SK-N-SH (cell line): ENCODE measurements around the gene UBAC2. TPM values are rescaled to one million over a fixed set of nuclear protein-coding genes. Genes with fewer than 3 reads are reported as not detected.

Source experiments
- CTCF ChIA-PET: fragments of 300-600, 350-600 bp; formaldehyde crosslinking; extraction: SDS; loops from one replicate; lab custom pipeline; 2021; lab: Yijun Ruan, JAX
- POLR2A ChIA-PET: fragments of 350-600 bp; sonication (Branson Sonifier 250); formaldehyde crosslinking; extraction: SDS; loops from one replicate; lab custom pipeline; 2020; ENCODE audit warnings: antibody characterized with exemption, inconsistent platforms; lab: Yijun Ruan, JAX
- DNase-seq: peaks from one replicate; pipeline ENCODE4 v3.0.0; 2012
- H2AFZ ChIP-seq: fragments of 200-600 bp; sonication (generic); 2 replicates; pipeline ENCODE4 v1.8.1; 2016; ENCODE audit warnings: antibody characterized with exemption, mild to moderate bottlenecking, low read depth
- H3F3A ChIP-seq: fragments of 200-600 bp; sonication (generic); replicated peaks from 2 replicates; pipeline ENCODE3; 2016; ENCODE audit warnings: antibody characterized with exemption, mild to moderate bottlenecking; ENCODE audit not compliant: insufficient read depth
- H3K27ac ChIP-seq, 2 experiments: fragments of 200-500 bp in 1 of 2; fragments of 200-600 bp in 1 of 2; sonication (Bioruptor generic) in 1 of 2; sonication (generic), shearing (Covaris generic) in 1 of 2; 2 replicates each; pipeline versions ENCODE4 v1.5.1 to v1.6.1; 2014 to 2016; ENCODE audit warnings: low read depth in 2 of 2, inconsistent platforms in 1 of 2, low read length in 1 of 2, mild to moderate bottlenecking in 1 of 2, mixed read lengths in 1 of 2
- H3K27me3 ChIP-seq: fragments of 200-600 bp; sonication (generic), shearing (Covaris generic); 2 replicates; pipeline ENCODE4 v1.6.1; 2016; ENCODE audit warnings: mixed run types; ENCODE audit not compliant: insufficient read depth
- H3K36me3 ChIP-seq, 2 experiments: fragments of 200-500 bp in 1 of 2; fragments of 200-600 bp in 1 of 2; sonication (Bioruptor generic) in 1 of 2; sonication (generic) in 1 of 2; replicated peaks in 1 of 2; 2 replicates each; pipeline versions ENCODE3 to v1.5.1; 2014 to 2016; ENCODE audit warnings: low read length in 1 of 2, mild to moderate bottlenecking in 1 of 2; ENCODE audit not compliant: insufficient read depth in 2 of 2, control insufficient read depth in 1 of 2
- H3K4me1 ChIP-seq, 2 experiments: fragments of 200-500 bp in 1 of 2; fragments of 200-600 bp in 1 of 2; sonication (Bioruptor generic) in 1 of 2; sonication (generic), shearing (Covaris generic) in 1 of 2; 2 replicates each; pipeline versions ENCODE4 v1.5.1 to v1.6.1; 2014 to 2016; ENCODE audit warnings: low read depth in 1 of 2, low read length in 1 of 2, mixed run types in 1 of 2; ENCODE audit not compliant: insufficient read depth in 2 of 2, control insufficient read depth in 1 of 2
- H3K4me2 ChIP-seq: fragments of 200-600 bp; sonication (generic), shearing (Covaris generic); 2 replicates; pipeline ENCODE4 v1.6.1; 2017; ENCODE audit warnings: mixed run types
- H3K4me3 ChIP-seq, 2 experiments: fragments of 200-500 bp in 1 of 2; fragments of 200-600 bp in 1 of 2; sonication (Bioruptor generic) in 1 of 2; sonication (generic), shearing (Covaris generic) in 1 of 2; 2 replicates each; pipeline versions ENCODE4 v1.5.1 to v1.8.1; 2014 to 2016; ENCODE audit warnings: low read depth in 2 of 2, inconsistent platforms in 1 of 2, low read length in 1 of 2, mild to moderate bottlenecking in 1 of 2, mixed read lengths in 1 of 2, moderate library complexity in 1 of 2
- H3K79me2 ChIP-seq: fragments of 200-600 bp; sonication (generic); 2 replicates; pipeline ENCODE4 v1.8.1; 2017; ENCODE audit warnings: mild to moderate bottlenecking; ENCODE audit not compliant: insufficient read depth
- H3K9ac ChIP-seq: fragments of 200-600 bp; sonication (generic); 2 replicates; pipeline ENCODE4 v1.6.1; 2017; ENCODE audit warnings: mixed run types
- H3K9me2 ChIP-seq: fragments of 200-600 bp; sonication (generic); 2 replicates; pipeline ENCODE4 v1.6.1; 2017; ENCODE audit warnings: mixed run types
- H3K9me3 ChIP-seq: fragments of 200-600 bp; sonication (generic); 2 replicates; pipeline ENCODE4 v1.6.1; 2017; ENCODE audit warnings: mixed run types, mild to moderate bottlenecking, moderate library complexity
- H4K20me1 ChIP-seq: fragments of 200-600 bp; sonication (generic); 2 replicates; pipeline ENCODE4 v1.6.1; 2017; ENCODE audit warnings: mild to moderate bottlenecking, mixed run types; ENCODE audit not compliant: insufficient read depth
- EP300 ChIP-seq, 2 experiments: IDR thresholded peaks; 2 replicates each; pipeline versions ENCODE4 v1.4.0 to v1.6.1; 2012; ENCODE audit warnings: borderline replicate concordance in 1 of 2, low read depth in 1 of 2, low read length in 1 of 2
- GATA2 ChIP-seq: sonication (generic); formaldehyde crosslinking; IDR thresholded peaks from 2 replicates; pipeline ENCODE4 v1.5.0; 2020; ENCODE audit warnings: mild to moderate bottlenecking, missing genetic modification reagents
- RFX5 ChIP-seq: IDR thresholded peaks from 2 replicates; pipeline ENCODE4 v1.6.1; 2012; ENCODE audit warnings: mild to moderate bottlenecking, improper control_type of control experiment, low read length
- RXRA ChIP-seq: IDR thresholded peaks from 2 replicates; pipeline ENCODE4 v1.4.0; 2012; ENCODE audit warnings: low read depth, mild to moderate bottlenecking, borderline replicate concordance
- TAF1 ChIP-seq: IDR thresholded peaks from 2 replicates; pipeline ENCODE4 v1.6.1; 2012; ENCODE audit warnings: low read depth, mild to moderate bottlenecking, low read length, moderate library complexity, borderline replicate concordance
- WGBS: methylation state at CpG from one replicate; pipeline ENCODE4 v1.1.6; 2017; ENCODE audit warnings: low lambda C conversion rate; 5-methylcytosine and 5-hydroxymethylcytosine counted together
- polyA plus RNA-seq, 3 experiments: library from polyadenylated mRNA; depleted of rRNA; stranded (reverse); fragments of >200 nt; gene quantifications; 2 replicates each; pipeline ENCODE4 v1.2.3, GENCODE V29; 2012
- TF ChIP-seq, protein P1 (sequence below): IDR thresholded peaks from 2 replicates; pipeline ENCODE4; 2012
- TF ChIP-seq, protein P2 (sequence below): fragments of 200-600 bp; sonication (generic); IDR thresholded peaks from 2 replicates; pipeline ENCODE4 v1.6.1; 2017; ENCODE audit warnings: antibody characterized with exemption, mild to moderate bottlenecking, moderate library complexity
- TF ChIP-seq, protein P3 (sequence below): fragments of 150-350 bp; IDR thresholded peaks from 2 replicates; pipeline ENCODE4 v1.6.1; 2016; ENCODE audit warnings: mild to moderate bottlenecking, low read depth, low read length
- TF ChIP-seq, protein P4 (sequence below): IDR thresholded peaks from 2 replicates; pipeline ENCODE4 v1.6.1; 2012; ENCODE audit warnings: mild to moderate bottlenecking, low read depth, low read length, moderate library complexity

The UBAC2 gene
- polyA plus RNA-seq, 1 of the 3 experiments (the other 2 are of a cell fraction), result 79.0 TPM

DNA sequence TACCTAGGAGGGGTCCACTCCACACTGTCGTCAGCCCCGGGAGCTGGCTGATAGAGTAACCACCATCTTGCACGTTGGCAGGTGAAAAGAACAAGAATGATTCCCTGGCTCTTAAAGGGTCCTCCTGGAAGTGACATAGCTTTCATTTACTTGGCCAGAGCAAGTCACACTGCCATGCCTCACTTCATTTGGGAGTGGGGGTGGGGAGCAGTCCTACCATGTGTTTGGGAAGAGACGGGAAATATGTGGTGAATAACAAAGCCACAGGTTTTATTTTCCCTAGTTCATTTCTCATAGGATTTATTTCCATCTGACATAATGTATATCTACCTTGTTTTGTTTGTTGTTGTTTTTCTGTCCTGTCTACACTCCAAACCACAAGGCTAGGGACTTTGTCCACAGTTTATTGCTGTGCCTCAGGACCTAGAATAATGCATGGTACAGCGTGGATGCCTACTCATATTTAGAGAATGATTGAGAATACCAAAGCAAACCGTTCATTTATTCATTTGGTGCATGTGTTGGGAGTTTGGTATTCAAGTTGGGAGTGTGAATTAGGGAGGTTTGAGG lies 26.8 kb downstream of the UBAC2 start (continued):
- TF ChIP-seq, protein P1, sequence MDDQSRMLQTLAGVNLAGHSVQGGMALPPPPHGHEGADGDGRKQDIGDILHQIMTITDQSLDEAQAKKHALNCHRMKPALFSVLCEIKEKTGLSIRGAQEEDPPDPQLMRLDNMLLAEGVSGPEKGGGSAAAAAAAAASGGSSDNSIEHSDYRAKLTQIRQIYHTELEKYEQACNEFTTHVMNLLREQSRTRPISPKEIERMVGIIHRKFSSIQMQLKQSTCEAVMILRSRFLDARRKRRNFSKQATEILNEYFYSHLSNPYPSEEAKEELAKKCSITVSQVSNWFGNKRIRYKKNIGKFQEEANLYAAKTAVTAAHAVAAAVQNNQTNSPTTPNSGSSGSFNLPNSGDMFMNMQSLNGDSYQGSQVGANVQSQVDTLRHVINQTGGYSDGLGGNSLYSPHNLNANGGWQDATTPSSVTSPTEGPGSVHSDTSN, result no peak
- TF ChIP-seq, protein P2, sequence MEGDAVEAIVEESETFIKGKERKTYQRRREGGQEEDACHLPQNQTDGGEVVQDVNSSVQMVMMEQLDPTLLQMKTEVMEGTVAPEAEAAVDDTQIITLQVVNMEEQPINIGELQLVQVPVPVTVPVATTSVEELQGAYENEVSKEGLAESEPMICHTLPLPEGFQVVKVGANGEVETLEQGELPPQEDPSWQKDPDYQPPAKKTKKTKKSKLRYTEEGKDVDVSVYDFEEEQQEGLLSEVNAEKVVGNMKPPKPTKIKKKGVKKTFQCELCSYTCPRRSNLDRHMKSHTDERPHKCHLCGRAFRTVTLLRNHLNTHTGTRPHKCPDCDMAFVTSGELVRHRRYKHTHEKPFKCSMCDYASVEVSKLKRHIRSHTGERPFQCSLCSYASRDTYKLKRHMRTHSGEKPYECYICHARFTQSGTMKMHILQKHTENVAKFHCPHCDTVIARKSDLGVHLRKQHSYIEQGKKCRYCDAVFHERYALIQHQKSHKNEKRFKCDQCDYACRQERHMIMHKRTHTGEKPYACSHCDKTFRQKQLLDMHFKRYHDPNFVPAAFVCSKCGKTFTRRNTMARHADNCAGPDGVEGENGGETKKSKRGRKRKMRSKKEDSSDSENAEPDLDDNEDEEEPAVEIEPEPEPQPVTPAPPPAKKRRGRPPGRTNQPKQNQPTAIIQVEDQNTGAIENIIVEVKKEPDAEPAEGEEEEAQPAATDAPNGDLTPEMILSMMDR, result no peak
- TF ChIP-seq, all 33 proteins: peak for 0

DNA sequence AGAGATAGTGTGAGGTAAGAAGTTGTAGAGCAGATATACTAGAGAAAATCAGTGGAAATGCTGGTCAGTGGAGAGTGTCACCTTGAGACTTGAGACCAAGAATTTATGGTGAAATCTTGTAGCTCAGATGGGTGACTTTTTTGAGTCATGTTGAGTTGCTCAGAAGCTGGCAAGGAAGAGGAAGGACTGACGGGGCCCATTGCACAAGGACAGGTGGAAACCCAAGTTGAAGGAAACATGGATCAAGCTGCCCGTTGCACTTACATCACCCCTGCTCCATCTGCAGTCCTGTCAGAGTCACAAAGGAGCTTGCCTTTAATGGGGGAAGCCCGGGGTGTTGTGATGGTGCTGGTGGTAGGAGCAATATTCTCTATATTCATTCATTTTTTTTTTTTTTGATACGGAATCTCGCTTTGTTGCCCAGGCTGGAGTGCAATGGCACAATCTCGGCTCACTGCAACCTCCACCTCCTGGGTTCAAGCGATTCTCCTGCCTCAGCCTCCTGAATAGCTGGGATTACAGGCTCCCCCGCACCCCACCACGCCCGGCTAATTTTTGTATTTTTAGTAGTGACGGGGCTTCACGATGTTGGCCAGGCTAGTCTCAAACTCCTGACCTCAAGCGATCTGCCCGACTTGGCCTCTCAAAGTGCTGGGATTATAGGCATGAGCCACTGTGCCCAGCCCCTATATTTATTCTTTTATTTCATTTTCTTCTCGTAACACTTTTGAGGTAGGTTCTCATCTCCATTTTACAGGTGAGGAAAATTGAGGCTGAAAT lies 27.4 kb downstream of the UBAC2 start:
- Histone ChIP-seq H3K79me2 (peaks cover 79% of the 10 kb centered on the region), H3K9me3 (no peaks in the 10 kb centered on the region), H3K4me2 (peak overlapping the region; percentile 66), H3K9me2 (no peaks in the 10 kb centered on the region), H3K9ac (no peak overlapping the region), H3K27me3 (no peaks in the 10 kb centered on the region), H3K27ac (peak overlapping the region in 1 of 2 experiments; percentile 71; a peak in 2 of 4 replicates), H4K20me1 (no peaks in the 10 kb centered on the region; the same call in 1 of the 2 replicates), H3K36me3 (peaks cover 0 to 2% of the 10 kb centered on the region in 2 experiments), H3K4me3 (no peak overlapping the region), H2AFZ (no peak overlapping the region), H3F3A (peaks cover 17% of the 10 kb centered on the region), H3K4me1 (peaks cover 8 to 12% of the 10 kb centered on the region in 2 experiments; a peak in 3 of 4 replicates)
- CTCF ChIA-PET, result interaction anchor here (0.6 kb wide), 1 partner anchor 467 kb away, joined by 3 read pairs; no protein-coding TSS in a partner anchor
- TF ChIP-seq, protein P3, sequence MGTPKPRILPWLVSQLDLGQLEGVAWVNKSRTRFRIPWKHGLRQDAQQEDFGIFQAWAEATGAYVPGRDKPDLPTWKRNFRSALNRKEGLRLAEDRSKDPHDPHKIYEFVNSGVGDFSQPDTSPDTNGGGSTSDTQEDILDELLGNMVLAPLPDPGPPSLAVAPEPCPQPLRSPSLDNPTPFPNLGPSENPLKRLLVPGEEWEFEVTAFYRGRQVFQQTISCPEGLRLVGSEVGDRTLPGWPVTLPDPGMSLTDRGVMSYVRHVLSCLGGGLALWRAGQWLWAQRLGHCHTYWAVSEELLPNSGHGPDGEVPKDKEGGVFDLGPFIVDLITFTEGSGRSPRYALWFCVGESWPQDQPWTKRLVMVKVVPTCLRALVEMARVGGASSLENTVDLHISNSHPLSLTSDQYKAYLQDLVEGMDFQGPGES, result no peak
- TF ChIP-seq, protein P4, sequence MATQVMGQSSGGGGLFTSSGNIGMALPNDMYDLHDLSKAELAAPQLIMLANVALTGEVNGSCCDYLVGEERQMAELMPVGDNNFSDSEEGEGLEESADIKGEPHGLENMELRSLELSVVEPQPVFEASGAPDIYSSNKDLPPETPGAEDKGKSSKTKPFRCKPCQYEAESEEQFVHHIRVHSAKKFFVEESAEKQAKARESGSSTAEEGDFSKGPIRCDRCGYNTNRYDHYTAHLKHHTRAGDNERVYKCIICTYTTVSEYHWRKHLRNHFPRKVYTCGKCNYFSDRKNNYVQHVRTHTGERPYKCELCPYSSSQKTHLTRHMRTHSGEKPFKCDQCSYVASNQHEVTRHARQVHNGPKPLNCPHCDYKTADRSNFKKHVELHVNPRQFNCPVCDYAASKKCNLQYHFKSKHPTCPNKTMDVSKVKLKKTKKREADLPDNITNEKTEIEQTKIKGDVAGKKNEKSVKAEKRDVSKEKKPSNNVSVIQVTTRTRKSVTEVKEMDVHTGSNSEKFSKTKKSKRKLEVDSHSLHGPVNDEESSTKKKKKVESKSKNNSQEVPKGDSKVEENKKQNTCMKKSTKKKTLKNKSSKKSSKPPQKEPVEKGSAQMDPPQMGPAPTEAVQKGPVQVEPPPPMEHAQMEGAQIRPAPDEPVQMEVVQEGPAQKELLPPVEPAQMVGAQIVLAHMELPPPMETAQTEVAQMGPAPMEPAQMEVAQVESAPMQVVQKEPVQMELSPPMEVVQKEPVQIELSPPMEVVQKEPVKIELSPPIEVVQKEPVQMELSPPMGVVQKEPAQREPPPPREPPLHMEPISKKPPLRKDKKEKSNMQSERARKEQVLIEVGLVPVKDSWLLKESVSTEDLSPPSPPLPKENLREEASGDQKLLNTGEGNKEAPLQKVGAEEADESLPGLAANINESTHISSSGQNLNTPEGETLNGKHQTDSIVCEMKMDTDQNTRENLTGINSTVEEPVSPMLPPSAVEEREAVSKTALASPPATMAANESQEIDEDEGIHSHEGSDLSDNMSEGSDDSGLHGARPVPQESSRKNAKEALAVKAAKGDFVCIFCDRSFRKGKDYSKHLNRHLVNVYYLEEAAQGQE, result no peak
- no peak for TF ChIP-seq RFX5
- TF ChIP-seq TAF1, result no peak
- no peak for TF ChIP-seq EP300 (IDR thresholded peaks at IDR 0.05; ENCODE audit: borderline replicate concordance in 1 of 2, low read depth in 1 of 2, low read length in 1 of 2)
- TF ChIP-seq GATA2, result no peak
- TF ChIP-seq RXRA, result no peak
- WGBS, result 94% methylated on average over 14 of the region's 15 CpGs
- POLR2A ChIA-PET, result no interaction called here
- no peak for DNase-seq
